Left ventricle myocardium superior (tissue), 1 donor: ENCODE results near the gene CLSTN2. TPM values are rescaled to one million over a fixed set of nuclear protein-coding genes. Genes with fewer than 3 reads are reported as not detected.

Source experiments
- ATAC-seq: fragments of 200-7000 bp; cut with Tn5 transposase; one replicate; pipeline ENCODE4 v1.9.1; 2020; ENCODE audit warnings: mild to moderate bottlenecking, moderate library complexity
- DNase-seq: peaks from one replicate; pipeline ENCODE4 v3.0.0-alpha.2; 2020
- intact Hi-C: fragments of 100-400 bp; cut with micrococcal nuclease; formaldehyde crosslinking; loops from one replicate; pipeline ENCODE4 v1.11.0; 2022
- total RNA-seq: library from RNA; stranded (reverse); fragmentation: NEBNext Ultra II Directional; extraction: Animal tissue kit (Norgen Biotek cat#: 25700); gene quantifications from one replicate; pipeline ENCODE4 v1.2.1, GENCODE V29; 2021
- donor health status: DM: no; HTN: yes; CAD: no; lungs with severe emphysema.

Gene CLSTN2
- total RNA-seq, 1 donor from 2014 or later, result 4.9 TPM

DNA sequence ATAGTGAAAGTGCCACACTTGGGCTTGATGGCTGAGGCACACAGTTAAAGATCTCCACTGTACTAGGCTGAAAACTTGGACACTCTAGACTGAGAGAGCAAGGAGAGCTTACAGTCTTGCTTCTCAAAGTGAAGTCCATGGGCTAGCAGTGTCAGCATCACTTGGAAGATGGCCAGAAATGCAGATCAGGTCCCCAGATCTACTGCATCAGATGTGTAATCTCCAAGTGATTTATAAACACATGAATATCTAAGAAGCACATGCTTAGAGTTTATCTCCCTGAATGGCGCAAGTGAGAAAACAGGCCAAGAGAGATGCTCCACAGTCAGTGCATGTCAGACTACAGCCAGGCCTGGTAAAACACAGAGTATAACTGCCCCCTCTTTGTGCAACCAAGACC is 308.6 kb downstream of the CLSTN2 start:
- intact Hi-C loops, result no loop called here
- no peak for ATAC-seq
- no peak for DNase-seq

DNA sequence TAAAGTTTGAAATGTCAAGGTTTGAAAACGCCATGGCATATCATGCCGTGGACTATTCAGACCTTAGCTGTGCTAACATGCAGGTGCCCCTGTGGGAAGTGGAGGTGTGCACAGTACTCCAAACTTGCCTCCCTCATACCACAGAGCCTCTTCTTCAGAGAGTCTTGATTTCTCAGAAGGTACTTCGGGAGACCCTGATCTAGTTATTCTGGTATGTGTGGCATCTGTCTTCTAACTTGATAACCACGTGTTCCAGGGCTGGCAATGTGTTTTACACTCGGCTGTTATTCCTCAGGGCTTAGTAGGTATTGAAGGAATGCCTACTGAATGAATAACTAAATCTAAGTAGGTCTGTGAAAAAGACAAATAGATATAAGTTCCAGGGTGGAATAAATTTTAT is 309.9 kb downstream of the CLSTN2 start:
- intact Hi-C loops, result no loop called here
- DNase-seq (no peak), ATAC-seq (no peak)

DNA sequence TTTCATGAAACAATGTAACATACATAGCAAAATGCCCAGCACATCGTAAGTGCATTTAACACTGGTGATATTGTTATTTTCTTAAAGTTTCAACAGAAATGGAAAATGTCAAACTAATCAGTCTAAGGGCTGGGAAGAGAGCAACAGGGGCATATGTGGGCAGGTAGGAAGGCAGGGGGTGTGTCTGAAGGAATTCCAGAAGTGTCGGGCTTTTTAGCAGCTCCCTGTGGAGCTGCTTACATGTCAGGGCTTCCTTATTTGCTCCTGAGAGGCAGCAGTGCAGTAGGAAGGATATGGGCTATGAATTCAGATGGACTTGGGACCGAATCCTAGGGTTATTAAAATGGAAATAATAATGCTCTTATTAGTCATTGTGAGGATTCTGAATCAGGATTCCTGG is 311.6 kb downstream of the CLSTN2 start:
- no peak for ATAC-seq
- intact Hi-C loops, result no loop called here
- no peak for DNase-seq

DNA sequence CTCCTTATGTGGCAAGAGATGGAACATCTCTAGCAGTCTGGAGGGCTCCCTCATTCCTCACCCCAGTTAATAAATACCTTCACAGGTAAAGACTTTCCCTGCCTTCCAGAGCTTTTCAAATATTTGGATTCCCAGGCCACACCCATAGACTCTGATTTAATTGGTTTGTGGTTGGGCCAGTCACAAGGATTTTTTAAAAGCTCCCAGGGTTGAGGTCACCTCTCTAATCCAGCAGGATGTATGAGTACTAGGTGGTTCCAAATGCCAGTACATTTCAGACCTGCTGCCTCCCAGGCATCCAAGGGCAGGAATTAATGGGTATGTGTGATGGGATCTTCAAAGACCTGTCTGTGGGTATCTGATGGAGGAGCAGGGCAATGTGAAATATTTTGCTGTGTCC is 312.8 kb downstream of the CLSTN2 start:
- DNase-seq, result no peak
- intact Hi-C loops, result no loop called here
- no peak for ATAC-seq

DNA sequence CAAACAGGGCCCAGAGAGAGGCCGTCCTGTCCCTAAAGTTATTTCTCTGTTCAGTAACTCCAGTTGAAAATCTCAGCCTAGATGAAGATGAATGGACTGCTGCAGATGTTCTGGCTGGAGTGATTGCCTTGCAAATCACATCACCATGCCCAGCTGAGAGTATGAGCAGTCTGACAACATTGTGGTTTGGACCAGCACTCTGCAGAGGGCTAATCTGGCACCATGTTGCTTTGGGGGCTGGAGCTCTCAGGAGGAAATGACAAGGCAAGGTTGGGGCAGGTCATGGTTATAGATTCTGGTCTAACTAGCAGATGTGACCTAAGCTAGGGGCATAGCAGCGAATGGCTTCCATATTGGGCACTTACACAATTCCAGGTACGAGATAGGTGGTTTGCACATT is 314.2 kb downstream of the CLSTN2 start:
- ATAC-seq (no peak), DNase-seq (no peak)
- intact Hi-C loops, result no loop called here

DNA sequence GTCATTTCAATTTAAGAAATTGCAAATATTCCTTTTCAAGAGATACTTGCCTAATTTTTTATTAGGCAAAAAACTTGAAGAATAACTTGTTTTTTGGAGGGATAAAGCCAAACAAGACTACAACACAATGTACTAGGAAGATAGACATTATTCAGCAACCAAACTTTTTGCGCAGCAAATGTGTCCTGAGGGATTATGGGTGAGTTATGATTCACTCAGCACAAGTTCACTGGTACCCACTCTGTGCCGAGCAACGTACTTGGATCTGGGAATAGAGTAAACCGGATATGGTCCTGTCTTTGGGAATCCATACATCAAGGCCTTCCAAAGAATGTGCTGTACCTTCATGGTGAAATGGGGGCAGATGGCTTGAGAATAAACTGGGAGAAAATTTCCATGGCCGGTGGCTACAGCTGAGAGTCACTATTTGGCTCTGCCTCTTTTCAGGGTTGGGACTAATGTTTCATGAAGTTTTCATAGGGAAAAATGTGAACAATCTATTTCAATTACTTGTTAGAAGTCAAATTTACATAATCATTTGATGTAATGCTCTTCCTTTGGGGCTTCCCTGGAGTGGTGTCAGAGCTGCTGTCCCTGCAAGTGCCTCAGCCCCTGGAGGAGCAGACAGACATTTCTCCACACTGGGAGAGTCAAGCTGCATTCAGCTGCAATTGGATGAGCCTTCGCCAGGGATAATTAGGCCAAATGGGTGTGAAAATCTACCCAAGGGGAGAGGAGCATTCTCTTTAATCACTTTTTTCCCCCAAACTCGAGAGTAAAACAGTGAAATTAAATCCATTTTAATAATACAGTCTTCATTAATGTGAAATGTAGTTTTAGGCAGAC is 315.2 kb downstream of the CLSTN2 start:
- peak; percentile 43 for DNase-seq
- ATAC-seq, result peak; percentile 90
- intact Hi-C loops, result no loop called here

DNA sequence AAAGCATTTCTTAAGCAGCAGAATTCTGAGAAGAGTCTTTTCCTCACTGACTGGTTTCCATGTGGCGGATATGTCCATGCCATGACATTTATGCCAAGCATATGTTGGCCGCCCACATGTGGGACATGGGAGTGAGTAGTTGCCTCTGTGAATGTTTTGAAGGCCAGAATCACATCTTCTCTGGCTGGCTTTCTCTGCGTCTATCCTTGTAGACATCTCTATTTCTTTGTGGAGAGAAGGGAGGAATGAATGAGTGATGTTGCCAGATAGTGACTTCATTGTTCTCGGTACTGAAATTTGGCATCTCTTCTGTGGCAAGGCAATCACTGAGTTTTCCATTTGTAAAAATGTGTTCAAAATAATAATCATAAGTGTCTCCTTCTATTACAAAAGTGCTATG is 316.0 kb downstream of the CLSTN2 start:
- intact Hi-C loops, result no loop called here
- DNase-seq (peak; percentile 36), ATAC-seq (peak; percentile 77)

DNA sequence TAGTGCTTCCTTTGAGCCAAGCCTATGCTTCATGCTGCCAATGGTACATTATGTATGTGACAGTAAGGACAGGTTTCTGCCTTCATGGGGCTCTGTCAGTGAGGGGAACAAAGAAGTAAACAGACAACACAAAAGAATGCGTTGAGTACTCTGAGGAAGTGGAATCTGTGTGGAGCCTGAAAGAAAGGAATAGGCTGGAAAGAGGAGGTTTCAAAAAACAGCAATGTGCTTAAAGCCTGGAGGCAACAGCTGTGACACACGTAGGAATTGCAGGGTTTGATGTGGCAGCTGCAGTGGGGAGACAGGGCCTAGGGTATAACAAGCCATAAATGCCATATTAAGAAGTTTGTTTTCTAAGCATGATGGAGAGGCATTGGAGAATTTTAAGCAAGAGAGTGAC is 316.7 kb downstream of the CLSTN2 start:
- ATAC-seq, result no peak
- intact Hi-C loops, result no loop called here
- DNase-seq, result no peak

DNA sequence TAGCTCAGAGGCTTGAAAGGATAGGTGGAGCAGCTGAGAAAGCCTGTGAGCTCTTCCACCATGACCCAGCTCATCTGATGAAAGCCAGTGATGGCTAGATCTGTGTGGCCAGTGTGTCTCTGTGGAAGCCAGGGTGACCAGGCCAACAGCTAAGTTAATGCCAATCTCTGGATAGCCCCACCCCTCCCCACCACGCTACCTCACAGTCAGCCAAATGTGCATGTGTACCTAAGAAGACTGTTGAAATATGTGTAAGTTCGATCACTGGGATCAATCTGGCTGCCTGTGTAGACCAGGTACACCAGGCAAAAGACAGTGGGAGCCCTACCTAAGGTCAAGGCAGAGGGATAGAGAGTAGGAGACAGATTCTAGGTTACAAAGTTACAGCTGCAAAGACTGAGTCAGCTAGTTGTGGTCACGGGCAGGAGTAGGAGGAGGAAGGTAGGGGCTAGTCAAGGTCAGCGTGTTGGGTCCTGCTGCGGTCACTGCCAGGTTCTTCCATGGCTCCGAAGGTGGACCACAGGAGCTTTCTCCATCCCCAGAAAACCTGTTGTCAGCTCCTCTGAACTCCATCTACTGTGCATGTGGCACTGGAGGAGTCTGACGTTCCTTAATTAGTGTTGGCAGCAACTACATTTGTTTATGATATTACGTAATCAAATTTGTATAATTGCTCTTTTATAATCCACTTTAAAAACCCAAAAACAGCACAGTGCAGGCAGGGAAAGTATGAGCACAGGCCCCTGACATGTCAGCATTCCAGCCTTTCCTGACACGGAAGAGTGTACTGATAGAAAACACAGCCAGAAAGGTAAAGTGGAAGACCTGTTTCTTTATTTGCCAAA is 318.0 kb downstream of the CLSTN2 start:
- ATAC-seq (no peak), DNase-seq (no peak)
- intact Hi-C loops, result no loop called here

DNA sequence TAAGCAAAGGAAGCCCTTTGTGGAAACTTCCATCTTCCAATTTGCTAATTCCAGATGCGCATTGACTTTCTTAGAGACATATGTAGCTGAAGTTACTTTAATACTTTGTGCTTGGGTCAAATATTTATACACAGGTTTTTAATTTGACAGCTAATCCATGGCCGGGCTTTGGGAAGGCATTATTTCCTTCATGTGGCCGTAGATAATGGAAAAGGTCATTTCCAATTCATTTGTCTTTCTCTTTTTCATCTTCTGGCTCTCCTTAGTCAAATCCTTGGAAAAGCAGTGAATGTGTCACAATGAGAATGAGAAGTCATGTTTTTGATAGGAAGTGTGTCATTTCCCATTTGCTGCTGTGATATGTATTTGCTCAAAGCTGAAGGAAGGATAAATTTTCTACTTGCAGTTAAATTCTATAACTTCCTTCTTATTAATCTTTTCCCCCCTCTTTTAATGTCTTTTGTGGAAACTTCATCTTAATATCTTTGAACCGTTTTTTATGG is 323.3 kb downstream of the CLSTN2 start:
- ATAC-seq (no peak), DNase-seq (no peak)
- intact Hi-C loops, result no loop called here

DNA sequence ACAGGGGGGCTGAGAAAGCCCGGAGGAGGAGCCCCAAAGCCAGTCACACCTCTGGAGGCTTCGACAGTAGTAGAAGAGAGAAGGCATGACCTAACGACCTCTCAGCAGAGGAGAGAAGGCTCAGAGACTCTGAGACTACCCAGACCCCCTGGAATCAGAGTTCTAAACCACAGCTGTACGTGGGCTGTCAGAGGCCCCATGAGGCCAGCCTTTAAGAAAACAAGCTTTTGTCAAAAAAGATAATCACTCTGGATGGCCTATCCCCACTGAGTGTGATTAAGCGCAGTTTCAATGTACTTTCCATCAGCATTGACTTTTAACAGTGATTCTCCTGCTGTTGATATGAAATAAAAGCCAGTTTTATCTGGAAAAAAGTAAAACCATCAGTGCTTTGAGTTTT is 330.3 kb downstream of the CLSTN2 start:
- ATAC-seq (peak; percentile 27), DNase-seq (no peak)
- intact Hi-C loops, result no loop called here

DNA sequence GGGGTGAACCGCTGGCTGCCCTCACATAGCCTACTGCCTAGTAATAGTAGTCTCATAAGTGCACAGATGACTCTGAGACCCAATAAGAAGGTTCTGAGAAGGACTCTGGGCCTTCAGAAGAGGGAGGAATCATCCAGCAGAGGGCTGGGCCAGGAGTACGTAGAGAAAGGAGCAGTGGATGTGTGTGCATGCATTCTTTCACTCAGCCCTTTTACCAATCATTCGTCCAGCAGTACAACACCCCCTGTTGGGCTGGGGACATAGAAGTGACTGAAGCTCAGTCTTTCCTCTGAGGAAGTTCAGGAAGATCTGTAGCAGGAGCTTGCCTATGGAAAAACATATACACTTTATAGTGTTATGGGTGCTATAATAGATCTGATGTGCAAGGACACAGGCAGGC is 333.1 kb downstream of the CLSTN2 start:
- ATAC-seq (no peak), DNase-seq (no peak)
- intact Hi-C loops, result no loop called here

DNA sequence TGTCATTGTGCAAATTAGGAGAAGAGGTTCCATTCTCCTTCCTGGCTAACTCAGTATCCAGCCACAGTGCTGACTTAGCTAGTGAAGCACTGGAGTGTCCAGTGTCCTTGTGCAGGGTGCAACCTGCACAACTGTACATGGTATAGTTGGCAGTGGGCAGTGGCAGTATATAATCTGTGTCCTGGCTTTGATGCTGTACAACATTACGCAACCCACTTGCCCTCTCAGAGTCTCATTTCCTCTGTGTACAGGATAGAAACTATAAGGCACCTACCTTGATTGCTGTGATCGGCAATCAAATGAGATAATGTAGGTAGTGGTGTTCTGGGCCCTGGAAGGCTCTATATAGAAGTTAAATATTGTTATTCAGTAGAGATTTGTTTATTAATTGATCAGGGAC is 333.6 kb downstream of the CLSTN2 start:
- no peak for ATAC-seq
- no peak for DNase-seq
- intact Hi-C loops, result no loop called here

DNA sequence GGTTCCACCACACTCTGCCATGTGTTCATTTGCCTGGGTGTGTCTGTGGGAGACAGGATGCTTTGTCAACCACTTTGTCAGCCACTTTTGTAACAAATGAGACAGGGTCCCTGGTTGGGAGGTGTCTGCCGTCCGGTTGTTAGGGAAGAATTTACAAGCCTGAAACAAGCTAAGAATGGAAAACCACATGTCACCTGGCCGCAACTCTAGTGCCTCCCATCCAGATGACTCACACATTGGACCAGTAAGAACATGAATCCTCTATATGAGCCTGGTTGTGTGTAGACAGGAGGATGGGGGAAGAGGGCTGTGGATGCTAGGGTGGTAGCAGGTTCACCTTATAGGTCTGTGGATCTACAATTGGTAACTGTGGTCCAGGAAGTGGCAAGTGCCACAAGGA is 335.3 kb downstream of the CLSTN2 start:
- intact Hi-C loops, result no loop called here
- ATAC-seq (no peak), DNase-seq (no peak)

DNA sequence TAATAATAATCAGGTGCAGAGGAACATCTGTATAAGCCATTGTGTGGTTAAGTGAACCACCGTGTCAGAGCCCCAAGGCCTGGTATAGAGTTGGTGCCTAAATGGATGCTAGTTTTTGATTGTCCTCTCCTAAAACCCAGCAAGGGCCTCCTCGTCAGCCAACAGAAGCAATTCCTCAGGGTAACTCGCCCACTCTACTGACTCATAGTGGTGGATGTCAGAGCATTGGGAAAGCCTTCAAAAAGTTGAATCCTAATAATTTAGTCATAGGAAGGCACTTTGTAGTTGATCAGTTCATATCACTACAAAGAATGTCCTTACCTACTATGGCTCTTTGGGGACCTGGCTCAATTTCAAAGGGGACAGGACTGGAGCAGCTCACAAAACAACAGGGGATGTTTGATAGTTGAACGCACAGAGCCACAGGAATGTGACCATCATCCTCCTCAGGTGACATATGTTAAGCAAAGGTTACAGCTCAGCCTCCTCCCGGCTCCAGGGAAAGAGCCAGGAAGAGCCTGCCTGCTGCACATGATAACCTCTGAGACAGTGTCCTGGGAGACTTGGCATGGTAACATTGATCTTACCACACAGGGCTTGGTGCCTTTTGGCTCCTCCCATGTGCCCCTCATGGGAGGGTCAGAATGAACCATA is 338.7 kb downstream of the CLSTN2 start:
- ATAC-seq, result no peak
- no peak for DNase-seq
- intact Hi-C loops, result no loop called here

DNA sequence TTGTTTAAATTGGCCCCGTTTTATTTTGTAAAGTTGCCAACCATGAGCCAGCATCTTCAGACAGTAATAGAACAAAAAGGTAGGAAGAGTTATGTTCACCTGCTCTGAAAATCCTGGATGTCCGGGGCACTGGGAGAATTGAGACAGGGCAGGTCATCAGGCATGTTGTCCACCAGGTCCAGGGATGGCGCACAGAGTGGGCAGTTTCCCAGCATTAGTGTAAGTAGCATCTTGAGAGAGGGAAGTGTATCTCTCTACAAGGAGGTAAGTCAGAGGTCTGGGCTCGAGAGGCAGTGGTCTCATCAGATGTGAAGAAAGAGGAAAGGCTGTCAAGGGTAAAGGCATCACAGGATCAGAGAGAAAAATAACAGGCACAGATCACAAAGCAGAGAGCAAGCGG is 339.4 kb downstream of the CLSTN2 start:
- ATAC-seq, result no peak
- intact Hi-C loops, result no loop called here
- no peak for DNase-seq

DNA sequence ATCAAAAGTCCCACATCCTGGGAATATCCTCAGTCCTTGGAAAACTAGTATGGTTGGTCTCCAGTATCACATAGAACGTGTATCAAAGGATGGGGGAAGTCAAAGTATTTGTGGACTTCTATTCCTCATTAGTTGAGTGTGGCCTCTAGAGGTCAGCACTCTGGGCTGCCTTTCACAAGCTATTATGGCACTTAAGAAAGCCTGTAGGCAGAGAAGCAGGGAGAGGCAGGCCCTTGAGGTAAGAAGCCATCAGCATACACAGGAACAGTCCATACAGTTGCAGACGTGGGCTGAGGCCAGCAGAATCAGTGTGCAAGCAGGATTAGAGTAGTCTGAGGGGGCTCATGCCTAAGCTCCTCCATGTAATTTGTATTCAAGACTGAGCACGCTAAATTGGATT is 341.7 kb downstream of the CLSTN2 start:
- DNase-seq, result no peak
- no peak for ATAC-seq
- intact Hi-C loops, result no loop called here

DNA sequence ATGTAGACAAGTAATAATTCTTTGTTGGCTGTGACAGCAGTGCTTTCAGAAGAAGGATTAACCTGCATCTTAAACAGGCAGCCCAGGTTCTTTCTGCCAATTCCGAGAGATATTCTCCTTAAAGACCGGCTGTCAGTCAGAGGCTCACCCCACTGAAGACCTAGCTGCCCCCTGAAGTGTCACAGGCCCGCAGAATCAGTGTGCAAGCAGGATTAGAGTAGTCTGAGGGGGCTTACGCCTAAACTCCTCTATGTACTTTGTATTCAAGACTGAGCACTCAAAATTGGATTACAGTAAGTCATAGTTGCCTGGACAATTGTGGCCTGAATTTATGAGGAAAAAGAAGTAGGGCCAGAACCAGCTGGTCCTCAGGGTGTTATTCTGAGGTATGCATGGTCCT is 342.9 kb downstream of the CLSTN2 start:
- ATAC-seq (no peak), DNase-seq (no peak)

DNA sequence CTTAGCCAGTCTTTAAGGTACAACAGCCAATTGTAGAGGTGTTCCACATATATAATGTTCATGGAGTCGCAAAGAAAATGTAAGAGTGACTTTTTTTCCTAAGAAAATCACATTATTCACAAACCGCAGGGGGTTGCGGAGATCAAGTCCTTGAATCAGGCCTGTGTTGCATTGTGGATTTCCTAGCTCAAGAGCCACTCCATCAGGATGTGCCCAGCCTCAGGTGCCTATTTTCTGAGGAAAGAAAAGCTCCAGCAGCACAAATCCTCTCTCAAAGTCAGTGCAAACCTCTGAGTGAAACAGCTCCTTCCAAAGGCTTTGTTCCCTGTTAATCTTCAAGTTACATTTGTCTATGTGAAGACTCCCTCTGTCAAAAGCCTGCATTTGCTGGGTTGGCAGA is 349.4 kb downstream of the CLSTN2 start:
- intact Hi-C loops, result no loop called here

More for the DNA sequence above, 342.9 kb downstream of the CLSTN2 start:
- intact Hi-C loops, result no loop called here

DNA sequence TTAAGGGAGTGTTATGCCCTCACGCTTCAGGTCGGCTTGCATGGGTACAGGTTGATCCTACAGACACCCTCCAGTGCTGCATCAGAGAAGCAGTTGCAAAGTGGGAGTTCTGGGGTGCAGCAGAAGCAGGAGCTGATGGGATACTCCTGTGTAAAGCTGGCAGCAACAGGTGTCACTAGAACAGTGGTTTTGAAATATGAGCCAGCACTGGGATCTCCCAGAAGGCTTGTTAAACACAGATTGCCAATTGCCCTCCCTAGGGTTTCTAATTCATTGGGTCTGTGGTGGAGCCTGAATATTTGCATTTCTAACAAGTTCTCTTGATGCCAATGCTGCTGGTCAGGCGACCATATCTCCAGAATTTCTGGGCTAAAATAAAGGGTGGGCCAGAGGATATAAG is 350.4 kb downstream of the CLSTN2 start:
- no peak for ATAC-seq
- no peak for DNase-seq
- intact Hi-C loops, result no loop called here

More for the DNA sequence above, 349.4 kb downstream of the CLSTN2 start:
- DNase-seq, result no peak
- no peak for ATAC-seq
